Measurements from ENCODE around the gene ABI3. TPM values are rescaled to one million over a fixed set of nuclear protein-coding genes. Genes with fewer than 3 reads are reported as not detected.
A peak's percentile ranks its signal among the peaks of the same experiment; 100 is the strongest.

ABI3 gene
- total RNA-seq, 1 experiment from 2014 or later: 20.2 TPM

DNA sequence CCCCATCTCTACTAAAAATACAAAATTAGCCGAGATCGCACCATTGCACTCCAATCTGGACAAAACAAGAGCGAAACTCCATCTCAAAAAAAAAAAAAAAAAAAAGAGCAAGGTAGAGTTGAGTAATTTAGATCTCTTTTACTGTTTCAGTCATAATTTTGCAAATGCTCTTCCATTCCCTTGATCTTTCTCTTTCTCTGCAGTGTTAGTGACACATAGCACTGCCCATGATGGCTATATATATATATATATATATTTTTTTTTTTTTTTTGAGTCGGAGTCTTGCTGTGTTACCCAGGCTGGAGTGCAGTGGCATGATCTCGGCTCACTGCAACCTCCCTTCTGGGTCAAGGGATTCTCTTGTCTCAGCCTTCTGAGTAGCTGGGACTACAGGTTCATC is 32.3 kb downstream of the ABI3 start:
- Histone ChIP-seq H3K4me1 (ENCODE audit: low read length) (no peaks in the 10 kb centered on the region), H3K27ac (ENCODE audit: low read length) (no peak overlapping the region), H3K4me3 (ENCODE audit: low read length) (no peak overlapping the region), H3K27me3 (ENCODE audit: low read length) (no peaks in the 10 kb centered on the region), H2AFZ (ENCODE audit: low read length) (no peak overlapping the region), H3K9me3 (ENCODE audit: low read length) (no peaks in the 10 kb centered on the region), H3K9ac (ENCODE audit: low read length) (no peak overlapping the region), H4K20me1 (ENCODE audit: insufficient read depth, low read depth, low read length) (no peaks in the 10 kb centered on the region), H3K79me2 (ENCODE audit: low read length) (no peaks in the 10 kb centered on the region), H3K4me2 (ENCODE audit: low read depth, low read length, poor library complexity, severe bottlenecking) (no peak overlapping the region), H3K36me3 (ENCODE audit: insufficient read depth, low read length) (no peaks in the 10 kb centered on the region), H3K9me2 (replicated peaks; ENCODE audit: insufficient read depth, low read length) (no peaks in the 10 kb centered on the region)
- no peak for DNase-seq

DNA sequence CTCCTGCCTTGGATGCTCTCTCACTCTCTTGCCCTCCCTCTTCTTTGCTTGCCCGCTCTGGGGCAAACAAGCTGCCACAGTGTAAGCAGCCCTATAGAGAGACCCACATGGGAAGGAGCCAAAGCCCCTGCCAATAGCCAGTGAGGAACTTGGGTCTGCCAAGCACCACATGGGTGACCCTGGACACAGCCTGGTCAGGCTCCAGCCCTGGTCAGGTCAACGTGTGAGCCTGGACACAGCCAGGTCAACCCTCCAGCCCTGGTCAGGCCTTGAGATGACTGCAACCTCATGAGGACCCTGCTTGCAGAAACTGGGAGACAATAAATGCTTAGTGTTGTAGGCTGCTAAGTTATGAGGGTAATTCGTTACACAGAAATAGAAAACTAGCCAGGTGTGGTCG is 34.3 kb downstream of the ABI3 start:
- no peaks in the 10 kb centered on the region for H3K9me3 ChIP-seq (ENCODE audit: low read length)
- H3K27me3 ChIP-seq (ENCODE audit: low read length): no peaks in the 10 kb centered on the region
- H2AFZ ChIP-seq (ENCODE audit: low read length): no peak overlapping the region
- H3K9me2 ChIP-seq (replicated peaks; ENCODE audit: insufficient read depth, low read length): no peaks in the 10 kb centered on the region
- H3K4me3 ChIP-seq (ENCODE audit: low read length): no peak overlapping the region
- peaks cover 9% of the 10 kb centered on the region for H3K4me1 ChIP-seq (ENCODE audit: low read length)
- H3K27ac ChIP-seq (ENCODE audit: low read length): no peak overlapping the region
- no peak overlapping the region for H3K9ac ChIP-seq (ENCODE audit: low read length)
- H3K36me3 ChIP-seq (ENCODE audit: insufficient read depth, low read length): no peaks in the 10 kb centered on the region
- H4K20me1 ChIP-seq (ENCODE audit: insufficient read depth, low read depth, low read length): no peaks in the 10 kb centered on the region
- H3K79me2 ChIP-seq (ENCODE audit: low read length): no peaks in the 10 kb centered on the region
- DNase-seq: no peak
- H3K4me2 ChIP-seq (ENCODE audit: low read depth, low read length, poor library complexity, severe bottlenecking): no peak overlapping the region

DNA sequence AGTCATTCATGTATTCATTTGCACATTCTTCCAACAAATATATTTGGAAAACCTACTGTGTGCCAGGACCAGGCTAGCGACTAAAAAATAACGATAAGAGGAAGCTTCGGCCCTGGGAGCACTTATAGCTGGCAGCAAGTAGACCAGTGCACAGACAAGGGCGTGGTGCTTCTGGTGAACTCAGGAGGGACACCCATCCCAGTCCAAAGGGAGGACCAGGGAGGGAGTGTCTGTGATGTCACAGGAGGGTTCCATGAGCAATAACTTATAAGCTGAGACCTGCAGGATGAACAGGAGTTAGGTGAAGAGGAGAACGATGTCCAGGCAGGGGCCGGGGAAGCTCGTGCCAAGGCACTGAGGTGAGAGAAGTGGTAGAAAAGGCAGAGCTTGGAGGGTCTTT is 37.4 kb downstream of the ABI3 start:
- H3K79me2 ChIP-seq (ENCODE audit: low read length): no peaks in the 10 kb centered on the region
- H3K9me2 ChIP-seq (replicated peaks; ENCODE audit: insufficient read depth, low read length): no peaks in the 10 kb centered on the region
- peaks cover 9% of the 10 kb centered on the region for H3K4me1 ChIP-seq (ENCODE audit: low read length)
- no peak for DNase-seq
- H3K9ac ChIP-seq (ENCODE audit: low read length): no peak overlapping the region
- no peaks in the 10 kb centered on the region for H4K20me1 ChIP-seq (ENCODE audit: insufficient read depth, low read depth, low read length)
- no peak overlapping the region for H3K4me3 ChIP-seq (ENCODE audit: low read length)
- no peak overlapping the region for H2AFZ ChIP-seq (ENCODE audit: low read length)
- no peak overlapping the region for H3K4me2 ChIP-seq (ENCODE audit: low read depth, low read length, poor library complexity, severe bottlenecking)
- no peak overlapping the region for H3K27ac ChIP-seq (ENCODE audit: low read length)
- no peaks in the 10 kb centered on the region for H3K9me3 ChIP-seq (ENCODE audit: low read length)
- no peaks in the 10 kb centered on the region for H3K36me3 ChIP-seq (ENCODE audit: insufficient read depth, low read length)
- H3K27me3 ChIP-seq (ENCODE audit: low read length): no peaks in the 10 kb centered on the region

DNA sequence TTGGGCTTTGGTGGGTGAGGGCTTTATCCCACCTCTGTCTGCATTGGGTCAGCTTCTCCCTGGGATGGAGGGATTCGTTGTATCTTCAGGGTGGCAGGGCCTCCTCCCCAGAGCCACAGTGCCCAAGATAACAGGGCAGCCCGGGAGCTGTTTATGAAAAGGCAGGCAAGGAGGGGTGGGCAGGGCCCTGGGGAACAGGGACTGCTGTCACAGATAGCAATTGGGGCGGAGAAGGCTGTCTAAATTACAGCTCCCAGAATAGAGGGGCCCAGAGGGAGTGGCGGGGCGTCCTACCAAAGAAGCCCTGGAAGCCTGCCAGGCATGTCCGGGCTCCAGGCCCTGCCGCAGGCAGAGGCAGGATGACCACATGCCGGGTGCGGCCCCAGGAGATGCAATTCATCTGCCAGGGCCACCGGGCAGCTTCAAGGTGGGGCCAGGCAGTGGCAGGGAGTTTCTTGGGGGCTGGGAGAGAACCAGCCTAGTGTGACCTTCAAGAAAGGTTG is 38.8 kb downstream of the ABI3 start:
- Histone ChIP-seq H3K9ac (ENCODE audit: low read length) (no peak overlapping the region), H3K4me1 (ENCODE audit: low read length) (peaks cover 9% of the 10 kb centered on the region), H3K27me3 (ENCODE audit: low read length) (no peaks in the 10 kb centered on the region), H3K9me3 (ENCODE audit: low read length) (no peaks in the 10 kb centered on the region), H3K27ac (ENCODE audit: low read length) (no peak overlapping the region), H3K36me3 (ENCODE audit: insufficient read depth, low read length) (no peaks in the 10 kb centered on the region), H3K79me2 (ENCODE audit: low read length) (no peaks in the 10 kb centered on the region), H3K4me3 (ENCODE audit: low read length) (no peak overlapping the region), H4K20me1 (ENCODE audit: insufficient read depth, low read depth, low read length) (no peaks in the 10 kb centered on the region), H3K4me2 (ENCODE audit: low read depth, low read length, poor library complexity, severe bottlenecking) (peak overlapping the region; percentile 7), H2AFZ (ENCODE audit: low read length) (no peak overlapping the region), H3K9me2 (replicated peaks; ENCODE audit: insufficient read depth, low read length) (no peaks in the 10 kb centered on the region)
- DNase-seq: peak; percentile 37

GRCh38 chr17:49249890-49250522 is 39.5 kb downstream of the ABI3 start:
- Histone ChIP-seq H3K9ac (ENCODE audit: low read length) (no peak overlapping the region), H3K4me3 (ENCODE audit: low read length) (no peak overlapping the region), H3K27ac (ENCODE audit: low read length) (no peak overlapping the region), H3K9me2 (replicated peaks; ENCODE audit: insufficient read depth, low read length) (no peaks in the 10 kb centered on the region), H3K36me3 (ENCODE audit: insufficient read depth, low read length) (no peaks in the 10 kb centered on the region), H4K20me1 (ENCODE audit: insufficient read depth, low read depth, low read length) (no peaks in the 10 kb centered on the region), H3K4me2 (ENCODE audit: low read depth, low read length, poor library complexity, severe bottlenecking) (no peak overlapping the region), H3K27me3 (ENCODE audit: low read length) (no peaks in the 10 kb centered on the region), H3K79me2 (ENCODE audit: low read length) (no peaks in the 10 kb centered on the region), H2AFZ (ENCODE audit: low read length) (no peak overlapping the region), H3K4me1 (ENCODE audit: low read length) (peaks cover 9% of the 10 kb centered on the region), H3K9me3 (ENCODE audit: low read length) (no peaks in the 10 kb centered on the region)
- DNase-seq: peak; percentile 38

GRCh38 chr17:49252148-49252695 is 41.7 kb downstream of the ABI3 start:
- Histone ChIP-seq H3K9ac (ENCODE audit: low read length) (no peak overlapping the region), H3K9me3 (ENCODE audit: low read length) (no peaks in the 10 kb centered on the region), H3K4me3 (ENCODE audit: low read length) (no peak overlapping the region), H3K4me1 (ENCODE audit: low read length) (peaks cover 9% of the 10 kb centered on the region), H4K20me1 (ENCODE audit: insufficient read depth, low read depth, low read length) (no peaks in the 10 kb centered on the region), H3K36me3 (ENCODE audit: insufficient read depth, low read length) (no peaks in the 10 kb centered on the region), H2AFZ (ENCODE audit: low read length) (no peak overlapping the region), H3K27ac (ENCODE audit: low read length) (no peak overlapping the region), H3K27me3 (ENCODE audit: low read length) (no peaks in the 10 kb centered on the region), H3K4me2 (ENCODE audit: low read depth, low read length, poor library complexity, severe bottlenecking) (no peak overlapping the region), H3K79me2 (ENCODE audit: low read length) (no peaks in the 10 kb centered on the region), H3K9me2 (replicated peaks; ENCODE audit: insufficient read depth, low read length) (no peaks in the 10 kb centered on the region)
- DNase-seq: peak; percentile 42

- Histone ChIP-seq H3K9me2 (replicated peaks; ENCODE audit: insufficient read depth, low read length) (no peaks in the 10 kb centered on the region), H3K4me1 (ENCODE audit: low read length) (peaks cover 6% of the 10 kb centered on the region), H3K36me3 (ENCODE audit: insufficient read depth, low read length) (no peaks in the 10 kb centered on the region), H3K4me3 (ENCODE audit: low read length) (no peak overlapping the region), H3K4me2 (ENCODE audit: low read depth, low read length, poor library complexity, severe bottlenecking) (no peak overlapping the region), H3K9ac (ENCODE audit: low read length) (no peak overlapping the region), H3K9me3 (ENCODE audit: low read length) (no peaks in the 10 kb centered on the region), H4K20me1 (ENCODE audit: insufficient read depth, low read depth, low read length) (no peaks in the 10 kb centered on the region), H3K27ac (ENCODE audit: low read length) (no peak overlapping the region), H3K27me3 (ENCODE audit: low read length) (no peaks in the 10 kb centered on the region), H2AFZ (ENCODE audit: low read length) (no peak overlapping the region), H3K79me2 (ENCODE audit: low read length) (no peaks in the 10 kb centered on the region)
- no peak for DNase-seq
Measured at GRCh38 chr17:49254066-49254465, 43.6 kb downstream of the ABI3 start.

- Histone ChIP-seq H3K9me2 (replicated peaks; ENCODE audit: insufficient read depth, low read length) (no peaks in the 10 kb centered on the region), H3K4me2 (ENCODE audit: low read depth, low read length, poor library complexity, severe bottlenecking) (no peak overlapping the region), H3K4me1 (ENCODE audit: low read length) (peaks cover 4% of the 10 kb centered on the region), H2AFZ (ENCODE audit: low read length) (no peak overlapping the region), H3K36me3 (ENCODE audit: insufficient read depth, low read length) (no peaks in the 10 kb centered on the region), H3K9ac (ENCODE audit: low read length) (no peak overlapping the region), H3K4me3 (ENCODE audit: low read length) (no peak overlapping the region), H3K9me3 (ENCODE audit: low read length) (no peaks in the 10 kb centered on the region), H3K27me3 (ENCODE audit: low read length) (peaks cover 3% of the 10 kb centered on the region; the same call in 1 of the 2 replicates), H3K27ac (ENCODE audit: low read length) (no peak overlapping the region), H4K20me1 (ENCODE audit: insufficient read depth, low read depth, low read length) (no peaks in the 10 kb centered on the region), H3K79me2 (ENCODE audit: low read length) (no peaks in the 10 kb centered on the region)
- no peak for DNase-seq
Measured at GRCh38 chr17:49255125-49255524, 44.6 kb downstream of the ABI3 start.

All from Karpas-422 (cell line).